Sigmoid colon (tissue), 7 donors: ENCODE measurements around the gene KRTAP12-1. TPM values are rescaled to one million over a fixed set of nuclear protein-coding genes. Genes with fewer than 3 reads are reported as not detected.

Experiments
- DNase-seq: peaks from one replicate; pipeline ENCODE4 v3.0.0-alpha.2; 2019
- H3K27ac ChIP-seq, 4 donors: fragments of 200-600 bp; sonication (generic); one replicate each; pipeline ENCODE4 v1.5.1; 2016 to 2019; ENCODE audit warnings: mild to moderate bottlenecking in 1 of 4
- H3K27me3 ChIP-seq, 3 donors: fragments of 200-600 bp; sonication (generic); one replicate each; pipeline ENCODE4 v1.5.1; 2019; ENCODE audit warnings: mild to moderate bottlenecking in 1 of 3
- H3K36me3 ChIP-seq, 4 donors: fragments of 200-600 bp; sonication (generic); one replicate each; pipeline ENCODE4 v1.5.1; 2016 to 2019
- H3K4me1 ChIP-seq, 4 donors: fragments of 200-600 bp; sonication (generic); one replicate each; pipeline ENCODE4 v1.5.1; 2017 to 2019
- H3K4me3 ChIP-seq, 4 donors: fragments of 200-600 bp; sonication (generic); one replicate each; pipeline ENCODE4 v1.5.1; 2017 to 2019; ENCODE audit warnings: mild to moderate bottlenecking in 2 of 4, moderate library complexity in 1 of 4
- H3K9me3 ChIP-seq, 4 donors: fragments of 200-600 bp in 3 of 4; sonication (generic) in 3 of 4; one replicate each; pipeline versions ENCODE4 v1.5.1 to v1.6.1; 2013 to 2019
- CTCF ChIP-seq, 4 experiments: fragments of 450-650 bp in 3 of 4; fragments of 200-600 bp in 1 of 4; IDR thresholded peaks; one replicate each; pipeline ENCODE4 v1.5.1; 2016 to 2019; ENCODE audit warnings: antibody characterized with exemption in 4 of 4, mild to moderate bottlenecking in 3 of 4, moderate library complexity in 2 of 4
- EP300 ChIP-seq, 4 donors: sonication (generic); formaldehyde crosslinking; IDR thresholded peaks; one replicate each; pipeline ENCODE4 v1.6.1; 2017; ENCODE audit warnings: antibody characterized with exemption in 4 of 4
- POLR2A ChIP-seq, 2 donors: fragments of 450-650 bp; IDR thresholded peaks; one replicate each; pipeline ENCODE4 v1.6.1; 2016; ENCODE audit warnings: antibody characterized with exemption in 2 of 2, mild to moderate bottlenecking in 2 of 2, moderate library complexity in 2 of 2
- POLR2AphosphoS5 ChIP-seq, 4 donors: sonication (generic); formaldehyde crosslinking; IDR thresholded peaks; one replicate each; pipeline ENCODE4 v1.6.1; 2017; ENCODE audit warnings: antibody characterized with exemption in 4 of 4
- WGBS, 2 donors: extraction: QIAGEN DNeasy Blood & Tissue Kit; methylation state at CpG; one replicate each; pipeline ENCODE4 v1.1.7; 2013; 5-methylcytosine and 5-hydroxymethylcytosine counted together
- intact Hi-C: fragments of 100-400 bp; cut with DNase I; formaldehyde crosslinking; loops from one replicate; pipeline ENCODE4 v1.15.1; 2023
- polyA plus RNA-seq, 3 donors: library from polyadenylated mRNA; stranded (reverse); fragments of 200-250 nt; gene quantifications; one replicate each; pipeline ENCODE4 v1.2.3, GENCODE V29; 2013
- total RNA-seq, 4 donors: library from RNA; depleted of rRNA; stranded (reverse); fragments of >200 nt; gene quantifications; one replicate each; pipeline ENCODE4 v1.1.0, GENCODE V29; 2016
- donor health status: healthy with polysubstance abuse.
- donor health status: Bipolar disorder and iron deficiency.
- donor health status: healthy.

The KRTAP12-1 gene
- total and polyA plus RNA-seq, 7 donors = not detected

DNA sequence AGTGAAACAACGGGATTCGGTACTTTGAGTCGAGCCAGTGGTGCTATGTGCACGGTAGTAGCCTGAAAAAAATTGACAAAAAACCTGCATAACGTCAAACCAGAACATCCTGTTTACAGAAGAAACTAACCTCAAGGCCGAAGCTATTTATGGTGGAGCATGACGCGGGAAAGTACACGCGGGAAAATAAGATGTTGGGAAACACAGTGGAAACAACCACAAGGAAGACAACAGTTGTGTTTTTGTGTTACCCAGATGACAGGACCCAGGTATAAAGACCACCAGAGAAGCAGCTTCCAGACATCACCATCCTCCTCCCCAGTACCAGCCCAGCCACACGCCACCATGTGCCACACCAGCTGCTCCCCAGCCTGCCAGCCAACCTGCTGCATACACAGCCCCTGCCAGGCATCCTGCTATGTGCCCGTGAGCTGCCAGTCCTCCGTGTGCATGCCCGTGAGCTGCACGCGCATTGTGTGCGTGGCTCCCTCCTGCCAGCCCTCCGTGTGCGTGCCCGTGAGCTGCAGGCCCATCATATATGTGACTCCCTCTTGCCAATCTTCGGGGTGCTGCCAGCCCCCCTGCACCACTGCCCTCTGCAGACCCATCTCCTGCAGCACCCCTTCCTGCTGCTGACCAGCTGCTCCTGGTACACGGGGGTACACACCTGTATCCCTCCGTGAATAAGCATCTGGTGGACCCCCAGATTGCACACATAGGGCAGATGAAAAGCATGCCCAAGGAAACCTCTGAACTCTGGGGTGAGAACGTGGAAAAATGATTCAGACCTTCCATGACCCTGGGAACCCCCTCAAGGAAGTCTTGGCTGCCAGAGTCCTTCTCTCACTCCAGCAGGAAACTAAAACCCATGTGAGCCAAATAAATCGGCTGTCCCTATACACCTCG lies 24.1 kb downstream of the KRTAP12-1 start, which contains the start of gene KRTAP12-3:
TSS of gene KRTAP12-3 (plus strand) at position 298 of the 906 bp plus-strand sequence. CDS start at position 346, 48 bp downstream.
- DNase-seq = no peak
- TF ChIP-seq EP300 (IDR thresholded peaks at IDR 0.05) (no peak), CTCF (IDR thresholded peaks at IDR 0.05) (no peak), POLR2AphosphoS5 (IDR thresholded peaks at IDR 0.05) (no peak), POLR2A (IDR thresholded peaks at IDR 0.05) (no peak)
- Histone ChIP-seq H3K27me3 (peaks cover 0 to 22% (median 5%) of the 10 kb centered on the region in 3 donors), H3K4me1 (no peaks in the 10 kb centered on the region), H3K36me3 (no peaks in the 10 kb centered on the region), H3K27ac (no peak within 1 kb of the TSS), H3K4me3 (no peak within 1 kb of the TSS), H3K9me3 (peaks cover 0 to 4% (median 3%) of the 10 kb centered on the region in 4 donors)
- WGBS, 2 donors = 72 to 77% methylated on average over 26 of the region's 26 CpGs
- intact Hi-C loops = no loop called here

GRCh38 chr21:44656868-44657267 lies 25.1 kb downstream of the KRTAP12-1 start:
- Histone ChIP-seq H3K36me3 (no peaks in the 10 kb centered on the region), H3K27ac (no peak overlapping the region), H3K4me3 (no peak overlapping the region), H3K4me1 (no peaks in the 10 kb centered on the region), H3K9me3 (peaks cover 0 to 4% (median 3%) of the 10 kb centered on the region in 4 donors), H3K27me3 (peaks cover 0 to 22% (median 5%) of the 10 kb centered on the region in 3 donors)
- WGBS, 2 donors = 27 to 67% methylated on average over 1 of the region's 1 CpG
- intact Hi-C loops = no loop called here
- no peak for DNase-seq
- TF ChIP-seq CTCF (IDR thresholded peaks at IDR 0.05) (no peak), POLR2AphosphoS5 (IDR thresholded peaks at IDR 0.05) (no peak), EP300 (IDR thresholded peaks at IDR 0.05) (no peak), POLR2A (IDR thresholded peaks at IDR 0.05) (no peak)

DNA sequence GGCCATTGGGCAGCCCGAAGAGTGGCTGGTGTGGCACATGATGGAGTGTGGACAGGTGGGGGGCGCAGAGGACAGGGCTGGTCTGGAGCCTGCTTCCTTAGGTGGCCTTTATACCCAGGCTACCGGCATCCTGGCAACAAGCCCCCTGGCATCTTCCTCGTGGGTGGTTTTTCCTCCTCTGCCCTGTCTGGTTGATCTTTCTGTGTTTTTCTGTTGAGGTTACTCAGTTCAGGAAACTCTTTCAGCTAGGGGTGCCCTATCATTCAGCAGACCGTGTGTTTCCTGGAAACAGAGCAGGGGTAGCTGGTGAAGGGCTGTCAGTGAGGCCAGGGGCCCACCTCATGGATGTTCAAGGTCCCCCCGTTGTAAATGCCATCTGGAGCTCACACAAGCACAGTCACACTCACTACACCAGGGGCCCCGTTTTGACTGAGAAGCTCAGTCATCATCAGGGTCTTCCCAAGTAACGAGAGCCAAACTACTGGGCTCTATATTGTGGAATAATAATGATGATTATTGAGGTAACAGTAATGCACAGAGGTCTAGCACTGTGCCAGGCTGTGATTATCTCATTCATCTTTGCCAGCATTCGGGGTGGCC lies 27.3 kb downstream of the KRTAP12-1 start, which contains the start of gene KRTAP12-4:
TSS of gene KRTAP12-4 (minus strand) at position 84 of the 600 bp plus-strand sequence. CDS start at position 39, 45 bp downstream.
- intact Hi-C loops = no loop called here
- Histone ChIP-seq H3K9me3 (peaks cover 0 to 4% (median 3%) of the 10 kb centered on the region in 4 donors), H3K4me3 (no peak within 1 kb of the TSS), H3K4me1 (no peaks in the 10 kb centered on the region), H3K36me3 (no peaks in the 10 kb centered on the region), H3K27me3 (peaks cover 0 to 22% (median 5%) of the 10 kb centered on the region in 3 donors), H3K27ac (no peak within 1 kb of the TSS)
- 64 to 72% methylated on average over 9 of the region's 9 CpGs for WGBS, 2 donors
- TF ChIP-seq CTCF (IDR thresholded peaks at IDR 0.05) (no peak), POLR2A (IDR thresholded peaks at IDR 0.05) (no peak), EP300 (IDR thresholded peaks at IDR 0.05) (no peak), POLR2AphosphoS5 (IDR thresholded peaks at IDR 0.05) (no peak)
- no peak for DNase-seq

- WGBS, 2 donors = 70 to 77% methylated on average over 17 of the region's 17 CpGs
Observed at GRCh38 chr21:44653656-44654575, 28.0 kb downstream of the KRTAP12-1 start.

More at GRCh38 chr21:44653656-44654575, 28.0 kb downstream of the KRTAP12-1 start:
- no peak overlapping the region for H3K27ac ChIP-seq
- H3K27me3 ChIP-seq = peaks cover 0 to 18% (median 5%) of the 10 kb centered on the region in 3 donors
- no peak overlapping the region for H3K4me3 ChIP-seq
- H3K4me1 ChIP-seq = no peaks in the 10 kb centered on the region
- H3K9me3 ChIP-seq = peaks cover 0 to 4% (median 3%) of the 10 kb centered on the region in 4 donors
- intact Hi-C loops = no loop called here
- no peak for DNase-seq
- H3K36me3 ChIP-seq = no peaks in the 10 kb centered on the region
- TF ChIP-seq POLR2AphosphoS5 (IDR thresholded peaks at IDR 0.05) (no peak), POLR2A (IDR thresholded peaks at IDR 0.05) (no peak), CTCF (IDR thresholded peaks at IDR 0.05) (no peak), EP300 (IDR thresholded peaks at IDR 0.05) (no peak)
